GM21360 (cell line): ENCODE results near the gene ZNF74.
"Not testable (repeated sequence)": the region's sequence is repeated elsewhere in the genome, so short reads cannot be mapped to it uniquely, and the experiment has no call there.

Experiments used
- ATAC-seq: cut with Tn5 transposase; IDR thresholded peaks from one replicate; pipeline ENCODE4 v1.9.1; 2021; ENCODE audit warnings: mild to moderate bottlenecking, moderate library complexity; ENCODE audit not compliant: unreplicated experiment

ZNF74 gene

DNA sequence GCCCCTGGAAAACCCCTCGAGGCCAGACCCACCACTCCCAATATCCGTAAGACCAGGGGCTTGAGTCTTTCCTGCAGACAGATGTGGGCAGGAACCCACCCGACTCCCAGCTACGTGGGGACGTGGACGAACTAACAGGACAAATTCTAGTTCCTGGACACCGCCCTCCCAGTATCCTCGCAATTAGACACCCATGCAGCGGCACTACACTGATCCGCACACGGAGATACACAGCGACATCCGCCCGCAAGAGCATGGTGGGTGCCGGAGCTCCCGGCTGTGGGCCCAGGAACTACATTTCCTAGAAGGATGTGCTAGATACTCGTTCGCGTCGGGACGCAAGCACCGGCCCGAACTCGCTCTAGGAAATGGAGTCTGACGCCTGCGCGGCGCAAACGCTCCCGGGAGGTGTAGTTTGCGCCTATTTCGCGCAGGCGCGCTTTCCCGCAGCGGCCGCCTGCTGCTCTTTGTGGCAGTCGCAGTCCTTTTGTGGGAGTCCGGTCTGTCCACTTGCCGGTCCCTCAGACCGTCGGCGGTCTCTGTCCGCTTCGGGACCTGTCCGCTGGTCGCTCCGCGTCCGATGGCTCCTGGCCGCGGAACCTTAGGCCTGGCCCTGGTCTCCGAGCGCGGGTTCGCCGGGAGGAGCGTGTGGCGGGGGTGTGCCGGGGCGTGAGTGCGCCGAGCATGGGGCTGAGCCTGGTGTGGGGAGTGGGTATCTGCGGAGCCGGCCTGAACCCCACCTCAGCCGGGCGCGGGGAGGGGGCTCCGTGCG is at the start of gene ZNF74:
ZNF74 (plus strand) TSS at position 447 of the 772 bp plus-strand sequence. CDS start 478 bp downstream, outside the sequence.
- ATAC-seq: no peak

GRCh38 chr22:20346553-20346952 is 47.4 kb upstream of the ZNF74 start:
- ATAC-seq: not testable (repeated sequence)

- not testable (repeated sequence) for ATAC-seq
Measured at GRCh38 chr22:20352536-20352935, 41.4 kb upstream of the ZNF74 start.

GRCh38 chr22:20354238-20354975 is 39.5 kb upstream of the ZNF74 start:
- no peak for ATAC-seq

- not testable (repeated sequence) for ATAC-seq
Measured at GRCh38 chr22:20355939-20356636, 37.9 kb upstream of the ZNF74 start.

DNA sequence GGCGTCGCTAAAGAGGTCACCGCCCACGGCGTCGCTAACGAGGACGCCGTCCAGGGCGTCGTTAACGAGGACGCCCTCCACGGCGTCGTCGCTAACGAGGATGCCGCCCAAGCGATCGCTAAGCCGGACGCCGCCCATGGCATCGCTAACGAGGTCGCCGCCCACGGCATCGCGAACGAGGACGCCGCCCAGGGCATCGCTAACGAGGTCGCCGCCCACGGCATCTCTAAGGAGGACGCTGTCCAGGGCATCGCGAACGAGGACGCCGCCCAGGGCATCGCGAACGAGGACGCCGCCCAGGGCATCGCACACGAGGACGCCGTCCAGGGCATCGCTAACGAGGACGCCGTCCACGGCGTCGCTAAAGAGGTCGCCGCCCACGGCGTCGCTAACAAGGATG is 37.0 kb upstream of the ZNF74 start:
- not testable (repeated sequence) for ATAC-seq

GRCh38 chr22:20357967-20358366 is 36.0 kb upstream of the ZNF74 start:
- ATAC-seq: not testable (repeated sequence)

GRCh38 chr22:20358503-20359239 is 35.3 kb upstream of the ZNF74 start:
- ATAC-seq: not testable (repeated sequence)

- not testable (repeated sequence) for ATAC-seq
Measured at GRCh38 chr22:20360261-20360660, 33.7 kb upstream of the ZNF74 start.

DNA sequence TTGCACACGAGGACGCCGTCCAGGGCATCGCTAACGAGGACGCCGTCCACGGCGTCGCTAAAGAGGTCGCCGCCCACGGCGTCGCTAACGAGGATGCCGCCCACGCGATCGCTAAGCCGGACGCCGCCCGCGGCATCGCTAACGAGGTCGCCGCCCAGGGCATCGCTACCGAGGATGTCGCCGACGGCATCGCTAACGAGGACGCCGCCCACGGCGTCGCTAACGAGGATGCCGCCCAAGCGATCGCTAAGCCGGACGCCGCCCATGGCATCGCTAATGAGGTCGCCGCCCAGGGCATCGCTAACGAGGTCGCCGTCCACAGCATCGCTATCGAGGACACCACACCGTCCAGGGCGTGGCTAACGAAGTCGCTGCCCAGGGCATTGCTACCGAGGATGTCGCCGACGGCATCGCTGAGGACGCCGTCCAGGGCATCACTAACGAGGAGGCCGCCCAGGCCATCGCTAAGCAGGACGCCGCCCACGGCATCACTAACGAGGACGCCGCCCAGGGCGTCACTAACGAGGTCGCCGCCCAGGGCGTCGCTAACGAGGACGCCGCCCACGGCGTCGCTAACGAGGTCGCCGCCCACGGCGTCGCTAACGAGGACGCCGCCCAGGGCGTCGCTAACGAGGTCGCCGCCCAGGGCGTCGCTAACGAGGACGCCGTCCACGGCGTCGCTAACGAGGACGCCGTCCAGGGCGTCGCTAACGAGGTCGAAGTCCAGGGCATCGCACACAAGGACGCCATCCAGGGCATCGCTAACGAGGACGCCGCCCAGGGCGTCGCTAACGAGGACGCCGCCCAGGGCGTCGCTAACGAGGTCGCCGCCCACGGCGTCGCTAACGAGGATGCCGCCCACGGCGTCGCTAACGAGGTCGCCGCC is 32.8 kb upstream of the ZNF74 start:
- not testable (repeated sequence) for ATAC-seq

GRCh38 chr22:20361752-20362229 is 32.2 kb upstream of the ZNF74 start:
- ATAC-seq: not testable (repeated sequence)

GRCh38 chr22:20362403-20362802 is 31.5 kb upstream of the ZNF74 start:
- ATAC-seq: not testable (repeated sequence)

DNA sequence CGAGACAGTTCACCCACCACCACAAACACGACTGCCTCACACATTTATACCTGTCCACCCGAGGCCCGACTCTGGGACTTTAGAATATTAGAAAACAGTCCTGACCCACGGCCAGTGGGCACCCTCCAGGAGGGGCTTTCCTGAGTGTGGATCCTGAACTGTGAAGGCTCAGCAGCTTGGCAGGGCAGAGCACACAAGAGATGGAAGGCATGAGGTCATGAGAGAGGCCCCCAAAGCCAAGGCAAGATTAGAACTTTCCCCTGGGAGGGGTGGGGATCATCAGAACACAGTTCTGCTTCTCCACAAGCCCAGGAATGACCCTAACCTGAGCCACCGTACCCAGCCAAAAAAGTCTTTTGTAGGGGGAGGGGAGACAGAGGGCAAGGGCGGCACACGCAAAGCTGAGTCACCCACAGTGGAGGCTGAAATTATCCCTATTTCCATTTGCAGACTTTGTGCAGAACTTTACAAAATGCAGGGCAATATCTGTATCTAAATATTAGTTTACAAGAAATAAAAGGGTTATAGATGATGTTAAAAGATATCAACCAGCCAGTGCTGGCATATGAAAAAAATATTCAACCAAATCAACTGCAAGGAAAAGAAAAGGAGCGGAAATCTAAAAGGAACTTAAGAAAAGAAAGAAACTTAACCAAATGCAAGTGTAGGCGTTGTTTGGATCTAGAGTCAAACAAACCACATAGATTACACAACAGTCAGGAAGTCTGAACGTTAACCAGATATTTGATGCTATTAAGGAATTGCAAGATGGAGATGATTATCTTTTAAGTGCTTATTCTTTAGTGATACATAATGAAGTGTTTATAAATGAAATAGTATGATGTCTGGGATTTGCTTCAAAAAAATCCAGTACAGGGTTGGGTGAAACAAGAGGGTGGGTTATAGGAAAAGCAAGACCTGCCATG is 29.4 kb upstream of the ZNF74 start:
- ATAC-seq: not testable (repeated sequence)

GRCh38 chr22:20366841-20367240 is 27.1 kb upstream of the ZNF74 start:
- ATAC-seq: not testable (repeated sequence)

DNA sequence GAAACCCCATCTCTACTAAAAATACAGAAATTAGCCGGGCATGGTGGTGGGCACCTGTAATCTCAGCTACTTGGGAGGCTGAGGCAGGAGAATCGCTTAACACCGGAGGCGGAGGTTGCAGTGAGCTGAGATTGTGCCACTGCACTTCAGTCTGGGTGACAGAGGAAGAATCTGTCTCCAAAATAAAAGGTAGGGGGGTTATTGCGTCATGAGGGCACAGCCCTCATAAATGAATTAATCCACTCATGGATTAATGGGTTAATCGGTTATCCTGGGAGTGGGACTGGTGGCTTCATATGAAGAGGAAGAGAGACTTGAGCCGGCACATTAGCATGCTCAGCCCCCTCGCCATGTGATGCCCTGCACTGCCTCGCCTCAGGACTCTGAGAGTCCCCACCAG is 25.1 kb upstream of the ZNF74 start:
- not testable (repeated sequence) for ATAC-seq

DNA sequence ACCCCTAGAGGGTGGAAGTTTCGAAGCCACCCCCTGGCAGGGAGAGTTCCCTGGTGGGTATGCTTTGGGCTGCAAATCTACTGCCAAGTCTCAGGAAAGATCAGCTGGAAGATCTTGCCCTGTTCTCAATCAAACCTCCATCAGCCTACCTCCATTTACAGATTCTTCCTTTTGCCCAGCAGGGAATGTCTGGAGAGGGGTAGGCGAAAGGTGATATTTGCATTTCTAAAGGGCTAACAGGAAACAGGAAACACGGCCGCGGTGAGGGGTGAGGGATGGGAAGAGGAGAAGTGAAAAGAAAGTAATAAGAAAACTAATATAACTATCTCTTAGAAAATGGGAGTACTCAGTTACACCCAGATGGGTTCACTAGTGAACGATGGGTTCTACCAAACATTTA is 22.3 kb upstream of the ZNF74 start:
- ATAC-seq: not testable (repeated sequence)

GRCh38 chr22:20372406-20372854 is 21.5 kb upstream of the ZNF74 start:
- ATAC-seq: not testable (repeated sequence)

DNA sequence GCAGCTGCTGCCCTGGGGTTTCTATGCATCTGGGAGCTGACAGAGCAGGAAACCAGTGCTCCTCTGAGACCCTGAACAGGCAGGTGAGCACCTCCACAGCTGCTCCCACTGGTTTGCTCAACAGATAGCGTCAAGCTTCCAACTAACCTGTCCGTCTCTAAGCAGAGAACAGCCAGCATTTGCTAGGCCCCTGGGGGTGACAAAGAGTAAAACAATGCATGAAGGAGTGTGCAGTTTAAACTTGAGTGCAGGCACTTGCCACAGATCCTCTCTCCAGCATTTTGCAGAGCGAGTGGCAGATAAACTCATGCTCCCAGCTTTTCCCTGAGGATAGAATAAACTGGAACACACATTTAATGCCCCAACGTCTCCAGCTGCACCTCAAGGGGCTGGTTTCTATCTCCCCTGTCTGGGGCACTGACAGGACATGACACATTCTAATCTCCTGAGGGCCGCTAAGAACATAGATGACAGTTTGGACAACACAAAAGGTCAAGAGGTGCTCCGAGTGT is 20.7 kb upstream of the ZNF74 start:
- ATAC-seq: not testable (repeated sequence)
